ENCODE results near the gene YBX2.

Gene YBX2

DNA sequence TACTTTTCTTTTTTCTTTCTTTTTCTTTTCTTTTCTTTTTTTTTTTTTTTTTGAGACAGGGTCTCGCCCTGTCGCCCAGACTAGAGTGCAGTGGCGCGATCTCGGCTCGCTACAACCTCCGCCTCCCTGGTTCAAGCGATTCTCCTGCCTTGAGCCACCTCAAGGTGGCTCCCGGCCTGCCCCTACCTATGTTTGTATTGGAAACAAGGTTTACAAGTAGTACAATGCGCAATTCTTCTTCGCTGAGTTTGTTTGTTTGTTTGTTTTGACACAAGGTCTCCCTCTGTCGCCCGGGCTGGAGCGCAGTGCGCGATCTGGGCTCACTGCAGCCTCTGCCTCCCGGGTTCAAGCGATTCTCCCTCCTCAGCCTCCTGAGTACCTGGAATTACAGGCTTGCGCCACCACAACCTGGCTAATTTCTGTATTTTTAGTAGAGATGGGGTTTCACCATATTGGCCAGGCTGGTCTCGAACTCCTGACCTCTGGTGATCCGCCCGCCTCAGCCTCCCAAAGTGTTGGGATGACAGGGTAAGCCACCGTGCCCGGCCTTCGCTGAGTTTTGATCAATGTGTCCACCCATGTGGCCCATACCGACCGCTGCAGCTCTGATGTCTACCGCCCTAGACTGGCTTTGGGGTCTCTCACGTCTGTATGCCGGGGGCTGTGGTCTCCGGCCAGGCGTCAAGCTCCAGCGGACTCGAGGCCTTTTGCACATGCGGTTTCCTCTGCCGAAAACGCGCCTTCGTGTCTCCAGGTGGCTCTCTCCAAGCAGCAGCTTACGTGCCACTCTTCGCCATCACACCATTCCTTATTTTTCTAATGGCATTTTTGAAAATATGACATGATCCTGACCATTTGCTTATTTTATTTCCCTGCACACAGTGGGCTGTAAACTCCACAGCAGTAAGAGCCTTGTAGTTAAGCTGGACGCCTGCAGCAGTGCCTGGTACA, 1.1 kb upstream of the YBX2 start:
- DNase-seq, result no peak

DNA sequence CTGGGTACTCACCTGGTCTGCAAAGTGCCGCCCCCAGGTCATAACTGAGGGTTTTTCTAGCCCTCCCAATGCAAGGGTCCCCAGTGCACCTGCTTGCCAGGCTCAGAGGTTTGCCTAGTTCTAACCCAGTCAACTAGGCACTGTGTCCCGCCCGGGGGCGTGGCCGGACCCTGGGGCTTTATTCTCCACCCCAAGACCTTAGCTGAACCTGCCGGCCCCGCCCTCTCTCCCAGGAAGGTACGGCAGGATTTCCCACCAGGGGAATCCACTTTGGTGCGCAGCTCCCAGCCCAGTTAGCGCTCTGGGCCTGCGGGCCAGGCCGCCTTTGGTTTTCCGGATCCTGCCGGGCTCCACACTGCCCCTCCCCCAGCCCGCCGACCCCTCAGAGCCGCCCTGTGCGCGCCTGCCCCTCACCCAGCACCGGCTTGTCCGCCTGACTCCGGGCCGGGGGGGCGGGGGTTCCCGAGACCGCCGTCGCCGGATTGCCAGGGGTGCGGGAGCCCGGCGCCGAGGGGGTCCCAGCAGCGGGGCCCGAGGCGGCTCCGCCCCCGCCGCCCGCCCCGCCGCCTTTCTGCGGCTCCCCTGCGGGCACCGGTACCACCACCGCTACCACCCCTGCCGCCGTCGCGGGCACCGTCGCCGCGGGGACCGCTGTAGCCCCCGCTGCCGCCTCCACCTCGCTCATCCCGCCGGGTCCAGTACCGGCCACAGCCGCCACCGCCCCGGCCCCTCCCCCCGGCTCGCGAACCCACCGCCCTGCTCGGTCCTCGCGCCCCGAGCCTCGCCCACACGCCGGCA, 424 bp downstream of the YBX2 start:
- DNase-seq, result no peak

DNA sequence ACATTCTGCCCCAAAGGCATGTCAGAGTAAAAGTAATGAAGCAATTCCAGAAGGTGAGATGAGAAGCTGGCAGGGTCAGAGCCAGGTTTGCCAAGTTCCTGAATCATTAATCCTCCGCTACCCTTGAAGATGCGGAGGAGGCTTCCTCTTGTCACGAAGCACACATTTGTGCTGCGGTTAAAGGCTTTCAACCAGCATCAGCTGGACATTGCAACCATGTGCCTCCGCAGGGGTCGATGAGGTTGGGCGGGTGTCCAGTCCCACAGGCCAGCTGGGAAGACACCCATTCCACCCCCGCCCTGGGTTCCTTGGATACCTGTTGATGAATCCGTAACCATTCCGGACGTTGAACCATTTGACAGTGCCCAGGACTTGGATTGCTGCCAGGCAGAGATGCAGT, 1.3 kb downstream of the YBX2 start:
- DNase-seq, result no peak

DNA sequence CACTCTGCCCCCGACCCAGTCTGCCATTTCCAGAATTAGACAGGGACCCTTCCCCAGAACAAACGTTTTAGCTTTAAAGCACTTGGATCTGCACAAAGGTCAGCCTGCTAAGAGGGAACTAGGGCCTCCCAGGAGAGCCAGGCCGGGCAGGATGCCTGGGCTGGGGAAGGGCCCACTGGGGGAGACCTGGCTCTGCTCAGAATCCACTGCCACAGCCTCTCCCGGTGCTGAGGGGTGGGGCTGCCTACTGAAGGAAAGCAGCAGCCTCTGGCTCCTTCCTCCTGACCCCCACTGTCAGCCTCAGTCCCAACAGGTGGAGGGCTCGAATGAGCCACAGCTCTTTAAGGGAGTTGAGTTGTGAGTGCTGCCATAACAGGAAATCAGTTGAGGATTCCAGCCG, 1.7 kb downstream of the YBX2 start:
- DNase-seq, result no peak

DNA sequence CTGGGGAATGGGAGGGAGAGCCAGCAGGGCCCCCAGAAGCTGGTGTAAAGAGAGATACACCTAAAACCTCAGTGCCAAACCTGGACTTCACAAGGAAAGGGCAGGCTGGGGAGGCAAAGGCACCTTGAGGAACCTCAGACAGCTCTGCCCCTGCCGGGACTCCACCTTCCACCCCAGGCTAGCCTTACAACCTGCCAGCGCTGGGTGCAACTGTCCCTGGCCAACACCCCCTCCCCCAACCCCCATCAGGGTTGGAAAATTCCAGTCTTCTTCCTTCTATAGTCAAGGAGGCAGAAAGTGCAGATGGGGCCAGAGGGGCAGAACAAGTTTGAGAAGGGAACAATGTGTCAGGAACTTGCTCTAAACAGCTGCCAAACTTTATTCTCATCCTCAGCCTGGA, 2.2 kb downstream of the YBX2 start:
- no peak for DNase-seq

DNA sequence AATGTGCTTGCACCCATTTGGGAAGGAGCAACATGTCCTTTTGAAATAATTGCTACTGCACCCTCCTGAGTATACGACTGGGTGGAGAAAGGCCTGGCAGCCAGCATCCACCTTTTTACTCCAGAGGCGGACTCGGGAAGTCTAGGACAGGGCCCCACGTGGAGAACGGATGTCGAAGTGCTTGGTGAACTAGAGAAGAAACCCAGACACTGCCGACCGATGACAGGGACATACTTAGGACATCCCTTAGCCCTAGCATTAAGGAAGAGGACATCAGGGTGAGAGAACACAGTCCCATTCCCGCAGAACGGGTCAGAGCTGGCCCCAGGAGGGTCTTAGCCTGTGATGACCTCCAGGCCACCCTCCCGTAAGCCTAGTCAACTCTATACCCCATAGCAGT, 3.8 kb downstream of the YBX2 start:
- DNase-seq, result no peak

DNA sequence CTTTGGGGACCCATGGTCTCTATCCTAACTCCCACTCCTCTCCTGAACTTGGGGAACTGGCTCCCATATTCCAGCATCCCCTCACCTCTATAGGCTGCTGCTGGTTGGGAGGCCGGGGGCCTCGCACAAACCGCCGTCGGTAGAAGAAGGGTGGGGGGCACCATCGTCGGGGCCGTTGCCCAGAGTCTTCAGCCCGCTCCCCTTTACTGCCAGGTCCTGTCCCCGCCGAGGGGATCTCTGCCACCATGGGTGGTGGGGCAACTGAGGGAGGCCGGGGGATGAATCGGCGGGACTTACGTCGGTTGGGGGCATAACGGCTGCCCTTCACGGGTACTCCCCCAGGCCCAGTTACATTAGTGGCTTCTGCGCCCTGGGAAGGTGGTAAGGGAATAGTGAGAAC, 4.3 kb downstream of the YBX2 start:
- no peak for DNase-seq

DNA sequence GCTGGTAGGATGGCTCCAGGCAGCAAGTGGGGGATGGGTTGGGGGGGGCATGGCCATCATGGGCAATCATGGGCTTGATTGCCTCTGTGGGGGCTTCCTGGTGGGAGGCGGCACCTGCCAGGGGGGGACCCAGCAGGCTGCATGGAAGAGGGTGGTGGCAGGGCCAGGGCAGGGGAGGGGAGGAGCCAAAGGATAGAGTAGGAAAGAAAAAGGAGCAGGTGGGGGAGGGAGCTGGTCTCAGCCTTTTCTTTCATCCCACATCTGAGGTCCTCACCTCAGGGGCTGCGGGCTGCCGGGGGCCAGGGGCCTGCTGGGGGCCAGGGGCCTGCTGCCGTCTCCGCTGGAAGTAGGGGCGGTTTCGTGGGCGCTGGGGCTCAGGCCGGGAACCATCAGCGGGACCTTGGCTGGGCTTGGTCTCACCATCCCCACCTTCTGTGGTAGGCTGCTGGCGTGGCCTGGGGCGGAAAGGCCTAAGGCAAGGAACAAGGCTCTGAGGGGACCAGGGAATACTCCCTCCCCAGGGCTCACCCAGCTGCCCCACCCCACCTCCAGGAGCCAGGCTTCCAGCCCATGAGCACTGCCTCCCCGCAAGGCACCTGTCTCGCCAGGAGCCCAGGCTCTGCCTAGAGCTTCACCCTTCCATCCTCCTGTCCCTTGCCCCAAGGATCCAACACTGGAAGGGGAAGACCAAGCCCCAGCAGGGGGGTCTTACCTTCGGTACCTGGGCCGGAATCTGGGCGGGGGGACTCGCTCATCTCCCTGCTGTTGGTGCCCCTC, 5.0 kb downstream of the YBX2 start:
- DNase-seq, result no peak

DNA sequence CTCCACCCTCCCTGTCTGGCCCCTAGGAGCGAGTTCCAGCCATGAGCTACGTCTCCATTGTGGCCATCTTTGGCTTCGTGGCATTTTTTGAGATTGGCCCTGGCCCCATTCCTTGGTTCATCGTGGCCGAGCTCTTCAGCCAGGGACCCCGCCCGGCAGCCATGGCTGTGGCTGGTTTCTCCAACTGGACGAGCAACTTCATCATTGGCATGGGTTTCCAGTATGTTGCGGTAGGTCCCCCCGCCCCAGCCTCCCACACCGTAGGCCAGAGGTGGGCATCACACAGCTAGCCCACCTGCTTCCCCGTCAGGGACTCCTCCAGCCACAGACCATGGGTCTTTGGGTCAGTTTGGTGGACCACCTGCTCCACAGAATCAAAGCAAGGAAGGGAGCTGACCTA, 8.8 kb downstream of the YBX2 start:
- no peak for DNase-seq

DNA sequence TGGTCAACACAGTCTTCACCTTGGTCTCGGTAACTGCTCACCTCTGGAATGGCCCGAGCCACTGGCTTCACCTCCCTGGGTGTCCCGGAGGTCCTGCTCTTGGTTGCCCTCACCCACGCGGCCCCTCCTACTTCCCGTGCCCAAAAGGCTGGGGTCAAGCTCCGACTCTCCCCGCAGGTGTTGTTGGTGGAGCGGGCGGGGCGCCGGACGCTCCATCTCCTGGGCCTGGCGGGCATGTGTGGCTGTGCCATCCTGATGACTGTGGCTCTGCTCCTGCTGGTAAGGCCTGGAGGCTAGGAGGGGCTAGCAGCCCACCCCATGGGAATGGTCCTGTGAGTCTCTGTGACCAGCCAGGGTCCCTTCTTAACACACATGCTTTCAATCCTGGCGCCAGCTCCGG, 9.5 kb downstream of the YBX2 start:
- no peak for DNase-seq

DNA sequence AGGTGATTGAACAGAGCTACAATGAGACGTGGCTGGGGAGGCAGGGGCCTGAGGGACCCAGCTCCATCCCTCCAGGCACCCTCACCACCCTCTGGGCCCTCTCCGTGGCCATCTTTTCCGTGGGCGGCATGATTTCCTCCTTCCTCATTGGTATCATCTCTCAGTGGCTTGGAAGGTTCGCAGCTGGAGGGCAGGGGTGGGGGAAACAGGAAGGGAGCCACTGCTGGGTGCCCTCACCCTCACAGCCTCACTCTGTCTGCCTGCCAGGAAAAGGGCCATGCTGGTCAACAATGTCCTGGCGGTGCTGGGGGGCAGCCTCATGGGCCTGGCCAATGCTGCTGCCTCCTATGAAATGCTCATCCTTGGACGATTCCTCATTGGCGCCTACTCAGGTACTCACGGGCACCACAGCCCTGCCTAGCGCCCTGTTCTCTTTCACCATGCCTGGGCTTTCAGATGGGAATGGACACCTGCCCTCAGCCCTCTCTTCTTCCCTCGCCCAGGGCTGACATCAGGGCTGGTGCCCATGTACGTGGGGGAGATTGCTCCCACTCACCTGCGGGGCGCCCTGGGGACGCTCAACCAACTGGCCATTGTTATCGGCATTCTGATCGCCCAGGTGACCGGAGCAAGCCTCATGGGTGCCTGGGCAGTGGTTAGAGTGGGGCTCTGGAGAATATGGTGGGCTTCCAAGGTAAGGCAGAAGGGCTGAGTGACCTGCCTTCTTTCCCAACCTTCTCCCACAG, 10.8 kb downstream of the YBX2 start:
- DNase-seq, result no peak

DNA sequence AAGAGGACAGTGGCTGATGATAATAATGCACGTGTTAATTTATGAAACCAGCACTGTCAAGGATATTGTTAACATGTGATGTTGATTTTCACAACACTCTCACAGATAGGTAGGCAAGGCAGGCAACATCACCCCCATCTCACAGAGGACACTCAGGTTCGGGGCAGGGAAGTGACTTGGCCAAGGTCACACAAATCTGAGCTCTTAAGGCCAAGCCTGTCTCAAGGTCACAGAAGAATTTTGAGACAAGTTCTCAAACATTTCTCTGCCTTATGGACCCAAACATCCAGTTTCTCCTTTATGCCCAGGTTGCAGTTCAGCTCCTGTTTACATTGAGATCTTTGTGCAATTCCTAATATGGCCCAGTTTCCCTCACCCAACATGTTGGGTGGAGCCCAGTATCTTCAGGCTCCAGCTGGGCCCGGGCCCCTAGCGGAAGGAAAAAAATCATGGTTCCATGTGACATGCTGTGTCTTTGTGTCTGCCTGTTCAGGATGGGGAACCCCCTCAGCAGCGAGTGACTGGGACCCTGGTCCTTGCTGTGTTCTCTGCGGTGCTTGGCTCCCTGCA, 11.6 kb downstream of the YBX2 start:
- DNase-seq, result no peak

DNA sequence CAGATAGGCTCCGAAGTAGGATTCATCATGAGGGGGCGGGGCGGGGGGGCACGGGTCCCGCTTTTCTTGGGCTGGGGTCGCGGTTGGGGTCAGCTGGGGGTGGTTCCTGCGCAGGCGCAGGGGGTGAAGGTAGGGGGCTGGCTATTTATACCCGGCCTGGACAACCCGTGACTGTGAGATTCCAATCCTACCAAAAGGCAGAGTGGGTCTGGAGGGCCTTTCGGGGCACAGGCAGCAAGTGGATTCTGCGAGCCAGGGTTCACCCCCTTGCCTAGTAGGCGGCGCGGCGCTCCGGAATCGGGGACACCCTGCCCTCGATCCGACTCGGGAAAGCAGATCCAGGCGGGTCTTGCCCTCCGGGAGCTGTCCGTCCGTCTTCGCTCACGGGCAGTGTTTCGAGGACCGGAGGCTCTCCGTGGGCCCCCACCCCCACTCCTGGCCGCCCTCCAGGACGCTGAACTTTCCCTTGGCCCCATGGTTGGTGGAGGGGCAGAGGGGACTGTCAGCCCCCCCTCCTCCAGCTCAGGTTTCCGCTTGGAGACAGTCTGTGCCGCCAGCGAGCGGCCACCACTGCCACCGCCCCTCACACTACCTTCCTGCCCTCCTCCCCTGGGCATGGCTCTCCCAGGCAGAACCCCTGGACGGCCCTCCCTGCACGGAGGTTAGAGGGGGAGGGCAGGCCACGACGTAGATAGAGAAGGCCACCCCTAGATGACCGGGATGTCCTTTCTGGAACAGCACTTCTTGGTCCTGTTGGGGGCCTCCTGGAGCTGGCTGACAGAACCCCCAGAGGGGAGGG, 12.3 kb downstream of the YBX2 start:
- DNase-seq, result no peak

DNA sequence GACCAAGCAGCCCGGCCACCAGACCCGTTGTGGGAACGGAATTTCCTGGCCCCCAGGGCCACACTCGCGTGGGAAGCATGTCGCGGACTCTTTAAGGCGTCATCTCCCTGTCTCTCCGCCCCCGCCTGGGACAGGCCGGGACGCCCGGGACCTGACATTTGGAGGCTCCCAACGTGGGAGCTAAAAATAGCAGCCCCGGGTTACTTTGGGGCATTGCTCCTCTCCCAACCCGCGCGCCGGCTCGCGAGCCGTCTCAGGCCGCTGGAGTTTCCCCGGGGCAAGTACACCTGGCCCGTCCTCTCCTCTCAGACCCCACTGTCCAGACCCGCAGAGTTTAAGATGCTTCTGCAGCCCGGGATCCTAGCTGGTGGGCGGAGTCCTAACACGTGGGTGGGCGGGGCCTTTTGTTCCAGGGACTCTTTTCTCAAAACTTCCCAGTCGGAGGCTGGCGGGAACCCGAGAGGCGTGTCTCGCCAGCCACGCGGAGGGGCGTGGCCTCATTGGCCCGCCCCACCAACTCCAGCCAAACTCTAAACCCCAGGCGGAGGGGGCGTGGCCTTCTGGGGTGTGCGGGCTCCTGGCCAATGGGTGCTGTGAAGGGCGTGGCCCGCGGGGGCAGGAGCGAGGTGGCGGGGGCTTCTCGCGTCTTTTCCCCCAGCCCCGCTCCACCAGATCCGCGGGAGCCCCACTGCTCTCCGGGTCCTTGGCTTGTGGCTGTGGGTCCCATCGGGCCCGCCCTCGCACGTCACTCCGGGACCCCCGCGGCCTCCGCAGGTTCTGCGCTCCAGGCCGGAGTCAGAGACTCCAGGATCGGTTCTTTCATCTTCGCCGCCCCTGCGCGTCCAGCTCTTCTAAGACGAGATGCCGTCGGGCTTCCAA, 13.1 kb downstream of the YBX2 start, which contains the start of gene SLC2A4:
SLC2A4 (plus strand) TSS at position 645 of the 879 bp plus-strand sequence; CDS start at position 862, 217 bp downstream.
- DNase-seq, result peak; percentile 98

DNA sequence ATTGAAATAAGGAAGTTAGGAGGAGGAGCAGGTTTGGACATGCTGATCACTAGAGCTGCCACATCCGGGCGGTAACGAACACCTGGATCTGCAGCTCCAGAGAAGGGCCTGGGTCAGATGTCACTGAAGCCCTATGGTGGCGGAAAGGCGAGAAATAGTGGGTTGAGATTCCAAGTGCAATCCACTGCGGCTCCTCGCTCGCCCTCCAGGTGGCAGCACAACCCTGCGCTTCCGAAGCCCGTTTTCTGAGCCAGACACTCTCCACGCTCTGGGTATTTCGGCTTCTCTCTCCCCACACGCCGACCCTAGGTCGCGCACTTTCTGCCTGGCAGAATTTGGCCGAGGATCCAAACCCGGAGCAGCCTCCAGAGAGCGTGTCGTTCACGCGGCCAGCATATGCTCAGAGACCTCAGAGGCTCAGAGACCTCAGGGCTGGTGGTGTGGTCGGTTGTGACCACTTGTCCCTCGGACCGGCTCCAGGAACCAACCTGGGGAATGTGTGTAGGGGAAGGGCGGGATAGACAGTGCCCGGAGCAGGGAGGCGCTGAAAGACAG, 13.8 kb downstream of the YBX2 start:
- peak; percentile 86 to 90 for DNase-seq

DNA sequence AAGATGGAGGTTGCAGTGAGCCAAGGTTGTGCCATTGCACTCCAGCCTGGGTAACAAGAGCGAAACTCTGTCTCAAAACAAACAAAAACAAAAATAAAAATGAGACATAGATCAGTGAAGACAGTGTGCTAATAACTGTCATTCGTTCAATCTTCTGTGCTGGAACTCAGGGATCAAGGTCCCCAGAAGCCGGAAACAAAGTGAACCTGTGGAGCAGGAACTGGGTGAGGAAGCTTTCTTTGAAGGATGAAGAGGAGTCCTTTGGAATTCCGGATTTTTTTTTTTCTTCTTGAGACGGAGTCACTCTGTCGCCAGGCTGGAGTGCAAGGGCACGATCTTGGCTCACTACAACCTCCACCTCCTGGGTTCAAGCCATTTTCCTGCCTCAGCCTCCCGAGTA, 15.0 kb downstream of the YBX2 start:
- DNase-seq, result no peak

DNA sequence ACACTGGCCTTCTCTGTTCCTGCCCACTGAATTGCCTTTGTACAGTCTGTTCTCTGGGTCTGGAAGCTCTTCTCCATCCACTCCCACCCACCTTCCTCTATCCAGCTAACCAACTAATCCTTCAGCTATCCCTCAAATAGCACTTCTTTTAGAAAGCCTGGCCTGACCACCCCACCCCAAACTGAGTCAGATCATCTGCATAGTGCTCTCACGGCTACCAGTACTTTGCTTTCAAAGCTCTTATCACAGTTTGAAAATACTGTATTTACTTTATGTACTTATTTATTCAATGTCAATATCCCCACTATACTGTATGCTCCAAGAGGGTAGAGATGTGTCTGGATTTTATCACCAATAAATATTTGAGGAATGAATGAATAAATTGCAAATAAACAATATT, 27.7 kb downstream of the YBX2 start:
- DNase-seq, result no peak

DNA sequence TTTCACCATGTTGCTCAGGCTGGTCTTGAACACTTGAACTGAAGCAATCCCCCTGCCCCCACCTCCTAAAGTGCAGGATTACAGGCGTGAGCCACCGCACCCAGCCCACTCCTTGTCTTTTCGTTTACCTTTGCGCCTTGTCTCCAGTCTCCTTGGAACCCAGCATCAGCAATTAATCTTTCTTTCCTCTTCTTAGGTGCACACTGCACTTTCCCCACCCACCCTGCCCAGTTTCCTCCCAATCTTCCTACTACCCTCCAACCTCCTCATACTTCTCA, 30.7 kb downstream of the YBX2 start:
- no peak for DNase-seq

DNA sequence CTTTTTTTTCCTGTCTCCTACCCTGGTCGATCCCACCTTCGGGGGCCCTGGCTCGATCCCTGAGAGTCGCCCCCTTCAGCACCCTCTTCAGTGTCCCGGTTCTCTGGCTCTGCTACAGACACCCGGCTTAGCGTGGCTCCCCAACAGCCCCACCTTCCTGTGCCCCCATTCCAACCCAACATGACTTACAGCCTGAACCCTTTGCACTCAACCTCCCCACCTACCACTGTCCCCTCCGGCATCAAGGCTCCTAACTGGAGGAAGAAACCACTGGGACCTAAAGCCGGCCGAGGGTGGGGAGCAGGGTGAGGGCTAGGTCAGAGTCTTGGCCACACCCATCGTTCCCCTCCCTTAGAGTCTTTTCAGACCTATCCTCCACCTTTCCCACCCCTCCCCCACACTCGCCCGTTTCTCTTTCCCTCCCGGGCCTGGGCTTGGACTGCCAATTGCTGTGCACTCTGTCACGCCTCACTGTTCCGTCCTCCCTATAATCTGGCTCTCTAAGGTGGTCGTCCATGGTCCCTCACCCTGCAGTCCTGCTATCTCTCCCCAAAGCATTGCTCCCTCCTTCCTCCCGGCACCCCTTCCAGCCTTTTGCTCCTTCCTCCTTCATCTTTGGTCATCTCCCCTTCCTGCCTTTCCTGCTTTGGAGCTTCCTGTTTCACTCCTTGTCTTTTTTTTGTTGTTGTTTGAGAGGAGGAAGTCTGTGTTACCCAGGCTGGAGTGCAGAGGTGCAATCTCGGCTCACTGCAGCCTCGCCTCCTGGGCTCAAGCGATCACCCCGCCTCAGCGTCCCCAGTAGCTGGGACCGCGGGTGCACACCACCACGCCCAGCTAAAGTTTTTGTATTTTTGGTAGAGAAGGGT, 31.3 kb downstream of the YBX2 start:
- no peak for DNase-seq

Data from SHP77 (cell line).